HG03039 (cell line): ENCODE data around the gene CPNE6.
"Not testable (repeated sequence)": the region's sequence is repeated elsewhere in the genome, so short reads cannot be mapped to it uniquely, and the experiment has no call there.

Experiments used
- ATAC-seq: cut with Tn5 transposase; IDR thresholded peaks from one replicate; pipeline ENCODE4 v1.9.1; 2021; ENCODE audit warnings: mild to moderate bottlenecking, moderate library complexity; ENCODE audit not compliant: unreplicated experiment

Gene CPNE6

DNA sequence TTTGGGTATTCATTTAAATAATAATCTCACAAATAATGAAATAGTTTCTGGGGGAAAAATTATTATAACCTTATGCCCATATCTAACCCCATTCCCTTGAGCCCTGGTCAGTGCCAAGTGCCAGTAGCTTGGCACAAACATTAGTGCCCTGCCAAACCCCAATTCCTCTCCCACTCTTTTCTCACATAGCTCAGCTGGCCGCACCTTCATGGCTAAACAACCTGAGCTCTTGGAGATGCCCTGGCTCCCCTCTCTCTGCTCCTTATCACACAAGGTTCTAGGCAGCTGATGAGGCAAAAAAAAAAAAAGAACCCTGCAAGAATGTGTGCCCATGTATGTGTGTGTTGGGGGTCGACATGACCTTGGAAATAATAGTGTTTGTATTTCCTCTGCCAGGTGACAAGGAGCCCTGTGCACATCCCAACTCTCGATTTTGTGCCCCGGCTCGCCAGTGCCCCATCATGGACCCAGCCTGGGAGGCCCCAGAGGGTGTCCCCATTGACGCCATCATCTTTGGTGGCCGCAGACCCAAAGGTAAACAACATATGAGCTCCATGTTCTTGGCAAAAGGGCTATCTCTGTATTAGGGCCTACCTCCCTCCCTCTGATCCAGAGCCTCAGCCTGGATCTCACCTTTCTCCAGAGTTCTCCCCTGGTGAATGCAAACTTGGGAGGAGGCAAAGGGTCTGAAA is 31.1 kb downstream of the CPNE6 start:
- ATAC-seq, result no peak

DNA sequence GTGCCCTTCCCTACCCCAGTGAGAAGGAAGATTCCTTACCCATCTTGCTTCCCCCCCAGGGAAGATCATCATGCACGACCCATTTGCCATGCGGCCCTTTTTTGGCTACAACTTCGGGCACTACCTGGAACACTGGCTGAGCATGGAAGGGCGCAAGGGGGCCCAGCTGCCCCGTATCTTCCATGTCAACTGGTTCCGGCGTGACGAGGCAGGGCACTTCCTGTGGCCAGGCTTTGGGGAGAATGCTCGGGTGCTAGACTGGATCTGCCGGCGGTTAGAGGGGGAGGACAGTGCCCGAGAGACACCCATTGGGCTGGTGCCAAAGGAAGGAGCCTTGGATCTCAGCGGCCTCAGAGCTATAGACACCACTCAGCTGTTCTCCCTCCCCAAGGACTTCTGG is 32.1 kb downstream of the CPNE6 start:
- ATAC-seq, result no peak

DNA sequence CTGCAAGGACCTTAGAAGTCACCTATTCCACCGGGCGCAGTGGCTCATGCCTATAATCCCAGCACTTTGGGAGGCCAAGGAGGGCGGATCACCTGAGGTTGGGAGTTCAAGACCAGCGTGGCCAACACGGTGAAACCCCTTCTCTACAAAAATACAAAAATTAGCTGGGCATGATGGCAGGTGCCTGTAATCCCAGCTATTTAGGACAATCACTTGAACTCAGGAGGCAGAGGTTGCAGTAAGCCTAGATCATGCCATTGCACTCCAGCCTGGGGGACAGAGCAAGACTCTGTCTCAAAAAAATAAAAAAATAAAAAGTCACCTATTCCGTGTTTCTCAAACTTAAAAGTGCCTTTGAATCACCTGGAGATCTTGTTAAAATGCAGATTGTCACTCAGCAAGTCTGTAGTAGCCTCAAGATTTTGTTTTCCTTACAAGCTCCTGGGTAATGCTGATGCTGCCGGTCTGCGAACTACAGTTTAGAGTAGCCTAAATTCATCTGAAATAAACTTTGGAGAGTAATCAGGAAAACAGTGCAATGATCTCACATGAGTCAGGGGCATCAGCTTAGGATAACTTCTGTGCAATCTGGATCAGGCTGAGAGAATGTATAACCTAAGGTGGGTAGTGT is 34.4 kb downstream of the CPNE6 start:
- not testable (repeated sequence) for ATAC-seq

DNA sequence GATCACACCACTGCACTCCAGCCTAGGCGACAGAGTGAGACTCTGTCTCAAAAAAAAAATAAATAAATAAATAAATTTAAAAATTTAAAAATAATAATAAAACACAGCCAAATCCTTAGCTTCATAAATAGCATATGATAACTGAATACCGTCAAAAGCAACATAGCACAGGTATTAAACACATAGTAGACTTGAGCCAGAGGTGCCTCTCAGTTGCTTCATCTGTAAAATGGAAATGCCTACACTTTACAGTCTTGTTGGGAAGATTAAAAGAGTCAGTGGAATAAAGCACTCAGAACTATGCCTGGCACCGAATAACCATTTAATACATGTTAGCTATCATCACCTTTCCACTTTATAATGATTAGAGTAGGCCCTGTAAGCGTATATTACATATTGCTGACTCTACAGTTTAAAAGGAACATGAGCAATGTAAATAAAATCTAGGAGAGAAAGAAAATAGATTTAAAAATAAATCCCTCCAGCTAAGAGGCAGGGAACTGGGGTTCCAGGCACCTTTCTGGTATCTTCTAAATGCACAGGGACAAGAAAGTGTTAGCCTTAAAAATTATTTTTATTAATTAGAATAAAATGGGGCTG is 35.4 kb downstream of the CPNE6 start:
- ATAC-seq, result no peak

DNA sequence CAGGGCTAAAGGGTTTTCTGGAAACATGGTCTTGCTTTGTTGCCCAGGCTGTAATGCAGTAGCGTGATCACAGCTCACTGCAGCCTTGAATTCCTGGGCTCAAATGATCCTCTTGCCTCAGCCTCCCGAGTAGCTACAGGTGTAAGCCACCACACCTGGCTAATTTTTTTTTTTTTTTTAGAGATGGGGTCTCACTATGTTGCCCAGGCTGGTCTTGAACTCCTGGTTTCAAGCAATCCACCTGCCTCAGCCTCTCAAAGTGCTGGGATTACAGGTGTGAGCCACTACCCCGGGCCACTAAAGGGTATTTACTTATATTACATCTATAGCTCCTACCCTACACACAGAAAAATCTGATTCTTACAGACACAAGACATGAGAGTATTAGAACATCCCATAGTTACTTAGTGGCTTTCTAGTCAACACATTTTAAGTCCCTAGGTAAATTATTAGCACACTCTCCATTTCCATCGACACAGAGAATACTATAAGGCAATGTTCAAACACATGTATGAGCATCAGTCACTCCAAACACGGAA is 37.0 kb downstream of the CPNE6 start:
- ATAC-seq, result no peak

DNA sequence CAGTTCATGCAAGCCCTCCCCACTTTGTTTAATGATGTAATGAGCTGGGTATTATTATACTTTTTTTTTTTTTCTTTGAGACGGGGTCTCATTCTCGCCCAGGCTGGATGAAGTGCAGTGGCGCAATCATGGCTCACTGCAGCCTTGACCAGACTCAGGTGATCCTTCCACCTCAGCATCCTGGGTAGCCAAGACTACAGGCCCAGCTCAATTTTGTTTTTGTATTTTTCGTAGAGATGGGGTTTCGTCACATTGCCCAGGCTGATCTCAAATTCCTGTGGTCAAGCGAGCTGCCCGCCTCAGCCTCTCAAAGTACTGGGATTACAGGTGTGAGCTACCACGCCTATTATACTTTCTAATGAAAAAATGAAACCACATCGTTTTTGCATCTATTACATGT is 38.7 kb downstream of the CPNE6 start:
- ATAC-seq, result no peak

DNA sequence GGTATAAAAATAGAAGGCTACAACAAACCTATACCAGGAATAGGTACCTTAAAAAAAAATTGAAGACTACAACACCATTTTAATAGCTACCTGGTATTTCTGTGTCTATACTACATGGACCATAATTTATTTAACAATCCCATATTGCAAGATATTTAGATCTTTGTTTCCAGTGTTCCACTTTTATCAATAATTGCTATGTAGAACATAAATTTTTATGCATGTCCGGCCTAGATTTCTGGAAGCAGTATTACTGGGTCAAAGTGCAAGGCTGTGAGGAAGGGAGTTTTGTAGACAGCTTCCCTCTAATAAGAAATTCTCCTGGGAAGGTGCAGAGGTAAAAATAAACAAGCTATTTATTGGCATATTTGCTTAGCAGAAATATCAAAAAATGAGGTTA is 39.2 kb downstream of the CPNE6 start:
- no peak for ATAC-seq

DNA sequence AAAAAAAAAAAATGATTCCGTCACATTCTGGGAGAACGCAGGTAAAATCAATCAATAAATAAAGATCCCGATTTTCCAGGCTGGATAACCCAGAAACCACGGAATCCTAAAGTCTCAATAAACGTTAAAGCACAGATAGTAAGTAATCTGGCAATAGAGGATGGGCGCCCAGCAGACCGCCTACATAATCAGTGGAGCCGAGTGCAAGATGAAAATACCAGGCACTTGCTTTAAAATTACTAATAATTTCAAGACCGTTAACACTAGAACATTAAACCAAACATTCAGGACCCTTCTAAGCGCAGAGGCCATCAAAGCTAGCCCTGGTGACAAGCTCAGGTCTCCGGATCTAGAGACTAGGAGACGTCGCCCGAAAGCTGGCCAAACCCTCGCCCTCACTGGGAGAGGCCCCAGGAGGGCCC is 42.0 kb downstream of the CPNE6 start:
- no peak for ATAC-seq

DNA sequence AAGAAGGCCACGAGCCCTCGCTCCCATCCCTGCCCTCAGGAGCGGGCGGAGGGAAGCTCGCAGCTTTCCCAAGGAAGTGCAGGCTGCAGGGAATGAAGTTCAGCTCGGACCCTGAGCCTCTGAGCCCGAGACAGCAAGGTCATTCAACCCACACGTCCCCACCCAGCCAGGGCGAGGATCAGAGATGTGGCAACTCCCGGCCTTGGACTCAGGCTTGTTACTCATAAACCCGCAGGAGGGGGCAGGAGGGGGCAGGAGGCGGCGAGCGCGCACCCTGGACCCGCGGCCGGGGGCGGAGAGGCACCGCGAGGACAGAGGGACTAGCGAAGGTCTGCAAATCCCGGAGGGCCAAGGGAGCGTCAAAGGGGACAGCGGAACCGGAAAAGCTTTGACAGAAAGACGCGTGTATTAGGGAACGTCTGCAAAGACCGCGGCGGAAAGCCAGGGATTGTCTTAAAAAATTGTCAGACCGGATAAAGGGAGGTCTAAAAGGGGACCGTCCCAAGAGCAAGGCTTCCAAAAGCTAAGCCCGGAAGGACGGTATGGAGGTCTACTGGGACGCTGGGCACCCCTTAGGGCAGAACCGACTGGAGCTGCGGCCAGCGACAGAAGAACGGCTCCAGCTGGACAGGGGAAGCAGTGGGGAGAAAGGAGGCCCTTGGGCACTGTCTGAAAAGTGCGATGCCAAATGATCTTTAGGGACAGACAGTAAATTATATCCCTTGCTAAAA is 42.6 kb downstream of the CPNE6 start:
- peak; percentile 29 for ATAC-seq

DNA sequence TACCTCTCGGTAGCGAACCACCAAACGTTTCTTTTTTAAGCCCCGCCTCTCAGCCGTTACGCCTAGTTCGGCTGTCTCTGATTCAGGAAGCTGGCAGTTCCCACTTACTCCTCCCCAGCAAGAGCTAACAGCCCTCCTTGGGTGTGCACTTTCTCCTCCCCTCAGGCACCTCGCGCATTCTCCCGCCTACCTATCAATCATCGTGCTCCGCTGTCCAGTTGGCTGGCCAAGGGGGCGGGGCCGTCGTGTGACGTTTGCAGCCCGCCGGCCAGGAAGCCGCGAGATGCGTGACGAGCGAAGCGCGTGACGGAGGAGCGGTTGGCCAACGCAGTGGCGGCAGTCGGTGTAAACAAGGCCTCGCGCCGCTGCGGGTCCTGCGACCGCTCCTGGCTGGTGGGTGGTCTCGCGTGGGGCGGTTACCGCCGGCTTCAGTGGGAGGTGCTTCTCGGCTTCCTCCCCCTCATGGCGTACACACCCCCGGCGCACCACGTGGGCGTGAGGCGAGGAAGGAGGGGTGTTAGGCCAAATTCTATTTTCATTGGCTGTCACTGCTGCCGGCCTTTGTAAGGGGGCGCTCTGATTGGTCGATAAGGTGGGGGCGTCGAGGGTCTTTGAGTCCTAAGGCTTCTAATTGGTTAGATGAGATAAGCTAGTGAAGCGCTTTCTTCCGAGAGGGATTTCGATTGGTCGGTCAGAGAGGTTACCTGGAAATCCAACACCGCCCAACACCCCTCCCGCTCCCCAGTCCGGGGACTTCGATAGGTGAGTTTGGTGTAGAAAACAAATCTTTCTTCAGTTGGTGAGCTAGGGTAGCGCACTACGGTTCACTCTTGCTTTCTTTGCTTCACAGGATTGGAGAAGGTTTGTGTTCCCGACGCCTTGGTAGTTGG is 43.4 kb downstream of the CPNE6 start, which contains the start of the genes DCAF11 and NRL:
Gene DCAF11 (plus strand): TSS at position 246 of the 890 bp plus-strand sequence. CDS start 818 bp downstream, outside the sequence.
Gene NRL (minus strand): TSS at position 418 of the 890 bp plus-strand sequence. CDS start 32,101 bp downstream, outside the sequence.
- ATAC-seq, result peak; percentile 80

DNA sequence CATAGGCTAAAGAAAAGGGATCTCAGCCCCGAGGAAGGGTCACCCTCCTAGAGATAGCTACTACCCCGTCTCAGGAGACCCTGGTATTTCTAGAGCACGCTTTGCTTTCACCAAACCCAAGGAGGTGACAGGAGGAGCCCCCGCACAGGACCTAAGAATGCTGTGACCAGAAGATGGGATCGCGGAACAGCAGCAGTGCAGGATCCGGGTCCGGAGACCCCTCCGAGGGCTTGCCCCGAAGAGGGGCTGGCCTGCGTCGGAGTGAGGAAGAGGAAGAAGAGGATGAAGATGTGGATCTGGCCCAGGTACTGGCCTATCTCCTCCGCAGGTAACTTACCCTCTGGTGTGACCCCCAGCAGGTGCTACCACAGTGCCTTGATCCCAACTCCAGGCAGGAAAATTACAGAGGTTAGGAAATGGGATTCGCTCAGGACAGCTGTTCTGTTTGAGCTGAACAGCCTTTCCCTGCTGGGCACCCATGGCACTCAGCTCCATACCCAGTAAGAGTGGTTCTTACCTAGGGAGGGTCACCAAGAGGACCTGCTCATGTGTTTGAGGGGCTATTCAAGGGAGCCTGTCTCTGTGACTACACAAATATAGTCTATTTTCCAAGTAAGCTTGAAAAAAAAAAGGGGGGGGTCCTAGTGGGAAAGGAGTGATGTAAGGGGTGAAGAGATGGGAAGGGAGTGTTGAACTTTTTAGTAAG is 44.2 kb downstream of the CPNE6 start:
- ATAC-seq, result no peak

DNA sequence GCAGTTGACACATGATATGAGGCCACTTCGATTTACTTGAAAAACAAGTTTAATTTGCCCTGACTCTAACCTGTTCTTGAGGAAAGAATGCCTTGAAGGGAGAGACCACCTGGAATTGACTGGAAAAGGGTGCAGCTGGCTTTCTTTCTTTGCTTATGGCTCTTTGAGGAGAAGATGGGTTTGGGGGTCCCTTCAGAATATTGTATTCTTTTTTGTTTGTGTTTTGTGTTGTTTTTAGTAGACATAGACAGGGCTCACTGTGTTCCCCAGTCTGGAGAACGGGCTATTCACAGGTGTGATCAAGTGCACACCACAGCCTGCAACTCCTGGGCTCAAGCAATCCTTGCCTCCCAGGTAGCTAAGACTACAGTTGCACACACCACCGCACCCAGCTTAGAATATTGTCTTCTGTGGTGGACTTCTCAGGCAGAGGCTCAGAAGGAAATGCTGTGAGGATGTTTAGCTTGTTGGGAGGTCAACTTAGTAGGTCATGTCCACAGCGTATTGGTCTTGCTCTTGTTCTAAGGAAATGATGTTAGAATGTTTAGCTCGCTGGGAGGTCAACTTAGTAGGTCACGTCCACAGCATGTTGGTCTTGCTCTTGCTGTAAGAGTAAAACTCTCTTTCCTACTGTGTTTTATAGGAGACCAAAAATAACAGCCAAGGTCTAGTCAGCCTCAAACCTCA is 44.9 kb downstream of the CPNE6 start:
- no peak for ATAC-seq

DNA sequence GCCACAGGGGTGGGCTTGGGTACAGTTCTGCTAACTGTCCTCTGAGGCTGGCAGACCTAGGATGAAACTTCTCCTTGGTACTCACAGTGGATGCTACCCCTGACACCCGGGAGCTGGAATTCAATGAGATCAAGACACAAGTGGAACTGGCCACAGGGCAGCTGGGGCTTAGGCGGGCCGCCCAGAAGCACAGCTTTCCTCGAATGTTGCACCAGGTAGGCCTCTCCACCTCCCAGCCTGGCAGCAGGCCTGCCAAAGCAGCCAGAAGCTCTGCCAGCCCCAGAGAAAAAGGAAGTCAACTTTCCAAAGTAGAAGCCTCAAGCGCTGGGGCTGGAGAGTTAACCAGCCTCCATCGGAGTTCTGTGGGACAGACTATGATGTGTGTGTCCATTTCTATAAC is 45.8 kb downstream of the CPNE6 start:
- no peak for ATAC-seq

DNA sequence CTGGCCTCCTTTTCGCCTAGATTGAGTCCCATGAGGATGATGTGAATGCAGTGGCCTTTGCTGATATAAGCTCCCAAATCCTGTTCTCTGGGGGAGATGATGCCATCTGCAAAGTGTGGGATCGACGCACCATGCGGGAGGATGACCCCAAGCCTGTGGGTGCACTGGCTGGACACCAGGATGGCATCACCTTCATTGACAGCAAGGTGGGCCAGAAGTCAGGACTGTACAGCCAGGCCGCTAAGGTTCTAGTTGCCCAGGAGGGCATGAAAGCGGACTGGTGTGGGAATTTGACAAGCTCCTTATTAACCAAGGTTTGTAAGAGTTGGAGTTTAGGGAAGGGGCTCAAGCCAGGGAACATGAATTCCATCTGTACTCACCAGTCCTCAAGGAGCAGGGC is 48.3 kb downstream of the CPNE6 start:
- no peak for ATAC-seq

DNA sequence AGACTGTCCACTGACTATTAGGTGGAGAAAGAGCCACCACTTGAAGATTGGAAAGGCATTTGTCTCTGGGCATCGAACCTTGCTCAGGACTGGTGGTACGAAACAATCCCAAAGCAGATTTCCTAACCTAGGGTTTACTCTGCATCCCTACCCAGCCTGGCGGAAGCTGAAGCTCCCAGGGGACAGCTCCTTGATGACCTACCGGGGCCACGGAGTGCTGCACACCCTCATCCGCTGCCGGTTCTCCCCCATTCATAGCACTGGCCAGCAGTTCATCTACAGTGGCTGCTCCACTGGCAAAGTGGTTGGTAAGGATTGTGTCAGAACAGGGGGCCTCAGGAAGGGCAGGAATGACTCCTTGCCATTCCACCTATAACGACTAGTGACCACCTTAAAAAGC is 49.8 kb downstream of the CPNE6 start:
- ATAC-seq, result no peak

DNA sequence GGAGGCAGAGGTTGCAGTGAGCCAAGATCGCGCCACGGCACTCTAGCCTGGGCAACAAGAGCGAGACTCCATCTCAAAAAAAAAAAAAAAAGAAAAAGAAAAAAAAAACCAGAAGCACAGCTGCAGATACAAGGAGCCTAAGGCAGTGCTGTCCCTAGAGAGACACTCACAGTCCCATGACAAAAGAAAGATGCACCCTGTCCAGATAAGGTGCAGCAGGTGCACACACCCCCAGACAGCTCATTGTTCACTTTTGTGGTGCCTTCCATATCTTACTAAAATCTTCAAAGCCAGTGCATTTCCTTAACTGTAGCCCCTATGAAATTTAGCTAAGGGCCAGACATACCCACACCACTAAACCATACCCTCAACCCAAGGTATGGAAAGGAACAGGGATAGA is 51.1 kb downstream of the CPNE6 start:
- no peak for ATAC-seq

DNA sequence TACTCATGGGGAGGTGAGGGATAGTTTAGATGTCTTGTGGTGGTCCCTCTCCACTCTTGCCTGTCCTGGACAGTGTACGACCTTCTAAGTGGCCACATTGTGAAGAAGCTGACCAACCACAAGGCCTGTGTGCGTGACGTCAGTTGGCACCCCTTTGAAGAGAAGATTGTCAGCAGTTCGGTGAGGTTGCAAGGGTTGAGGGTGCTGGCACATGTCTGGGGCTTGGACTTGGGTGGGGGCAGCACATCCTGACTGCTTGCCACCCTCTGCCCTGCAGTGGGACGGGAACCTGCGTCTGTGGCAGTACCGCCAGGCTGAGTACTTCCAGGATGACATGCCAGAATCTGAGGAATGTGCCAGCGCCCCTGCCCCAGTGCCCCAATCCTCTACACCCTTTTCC is 51.5 kb downstream of the CPNE6 start:
- ATAC-seq, result no peak

DNA sequence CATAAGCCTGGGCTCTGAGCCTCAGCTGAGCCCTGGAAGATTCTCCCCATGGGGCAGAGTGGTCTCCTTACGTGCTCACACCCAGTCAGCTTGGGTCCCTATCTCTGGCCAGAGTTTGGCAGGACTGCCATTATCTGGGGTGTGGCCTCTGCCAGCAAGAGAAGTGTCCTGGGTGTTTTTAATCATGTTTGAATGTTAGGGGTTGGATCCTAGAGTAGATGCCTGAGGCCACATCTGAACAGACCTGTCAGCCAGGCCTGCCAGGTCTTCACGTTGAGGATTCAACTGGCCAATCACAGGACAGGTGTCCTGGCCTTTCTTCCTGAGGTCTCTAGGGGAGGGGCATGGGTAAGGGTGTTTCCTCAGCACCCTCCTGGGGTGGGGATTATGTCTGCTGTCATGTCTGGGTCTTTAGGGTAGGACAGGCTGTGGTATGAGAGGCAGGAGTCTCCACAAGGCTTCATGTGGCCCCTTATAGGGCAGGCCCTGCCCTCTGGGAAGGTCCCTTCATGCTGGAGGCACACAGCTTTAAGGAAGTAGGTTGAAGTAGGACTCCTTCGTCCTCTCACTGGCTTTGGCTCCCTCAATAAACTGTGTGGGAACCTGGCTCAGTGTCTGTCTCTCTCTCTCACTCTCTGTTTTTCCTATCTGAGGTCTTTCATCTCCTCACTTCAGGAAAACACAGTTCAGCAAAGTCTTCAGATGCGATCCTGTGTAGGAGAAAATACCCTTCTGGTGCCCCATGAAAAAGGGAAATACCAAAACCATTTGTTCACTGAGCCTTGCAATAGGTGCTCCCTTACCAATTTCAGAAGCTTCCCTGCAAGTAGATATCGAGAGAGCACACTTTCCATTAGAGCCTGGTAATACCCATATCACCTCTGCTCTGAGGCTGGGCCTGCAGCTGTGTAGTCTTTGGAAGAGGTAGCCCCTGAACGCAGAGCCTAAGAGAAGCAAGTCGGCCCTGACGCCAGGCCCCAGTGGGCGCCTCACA is 52.4 kb downstream of the CPNE6 start:
- ATAC-seq, result peak; percentile 47
